Measurements from ENCODE around the gene IGSF21.

IGSF21 gene

GRCh38 chr1:18329469-18330253 lies 222.1 kb downstream of the IGSF21 start:
- no peak for DNase-seq
- ATAC-seq, result no peak

GRCh38 chr1:18332576-18332975 lies 225.0 kb downstream of the IGSF21 start:
- no peak for DNase-seq
- no peak for ATAC-seq

- no peak for ATAC-seq
- DNase-seq, result no peak
These were observed 225.6 kb downstream of the IGSF21 start for GRCh38 chr1:18333220-18333619.

- no peak for ATAC-seq
- DNase-seq, result no peak
These were observed 229.2 kb downstream of the IGSF21 start for GRCh38 chr1:18336801-18337200.

- DNase-seq, result no peak
- ATAC-seq, result no peak
These were observed 230.2 kb downstream of the IGSF21 start for GRCh38 chr1:18337757-18338156.

- DNase-seq (no peak), ATAC-seq (no peak)
These were observed 231.6 kb downstream of the IGSF21 start for GRCh38 chr1:18339161-18339560.

- DNase-seq (no peak), ATAC-seq (no peak)
These were observed 232.7 kb downstream of the IGSF21 start for GRCh38 chr1:18340158-18340764.

- no peak for ATAC-seq
These were observed 233.2 kb downstream of the IGSF21 start for GRCh38 chr1:18340787-18341186.

GRCh38 chr1:18341291-18342069 lies 233.9 kb downstream of the IGSF21 start:
- no peak for ATAC-seq
- DNase-seq, result no peak

More at GRCh38 chr1:18340787-18341186, 233.2 kb downstream of the IGSF21 start:
- no peak for DNase-seq

GRCh38 chr1:18342744-18343143 lies 235.1 kb downstream of the IGSF21 start:
- ATAC-seq (no peak), DNase-seq (no peak)

- ATAC-seq, result no peak
- DNase-seq, result no peak
These were observed 236.0 kb downstream of the IGSF21 start for GRCh38 chr1:18343581-18343980.

GRCh38 chr1:18344755-18345154 lies 237.2 kb downstream of the IGSF21 start:
- ATAC-seq, result no peak
- DNase-seq, result no peak

- DNase-seq (no peak), ATAC-seq (no peak)
These were observed 240.0 kb downstream of the IGSF21 start for GRCh38 chr1:18347559-18347958.

GRCh38 chr1:18348354-18348753 lies 240.8 kb downstream of the IGSF21 start:
- ATAC-seq (no peak), DNase-seq (no peak)

GRCh38 chr1:18350747-18351146 lies 243.1 kb downstream of the IGSF21 start:
- no peak for ATAC-seq

GRCh38 chr1:18351735-18352134 lies 244.1 kb downstream of the IGSF21 start:
- no peak for ATAC-seq

More at GRCh38 chr1:18350747-18351146, 243.1 kb downstream of the IGSF21 start:
- DNase-seq, result no peak

GRCh38 chr1:18352636-18353265 lies 245.2 kb downstream of the IGSF21 start:
- DNase-seq, result no peak
- no peak for ATAC-seq

More at GRCh38 chr1:18351735-18352134, 244.1 kb downstream of the IGSF21 start:
- DNase-seq, result no peak

GRCh38 chr1:18353528-18353927 lies 245.9 kb downstream of the IGSF21 start:
- DNase-seq, result no peak
- no peak for ATAC-seq

- no peak for ATAC-seq
- no peak for DNase-seq
These were observed 246.4 kb downstream of the IGSF21 start for GRCh38 chr1:18353992-18354391.

GRCh38 chr1:18354612-18355011 lies 247.0 kb downstream of the IGSF21 start:
- ATAC-seq (no peak), DNase-seq (no peak)

- DNase-seq (no peak), ATAC-seq (no peak)
These were observed 250.1 kb downstream of the IGSF21 start for GRCh38 chr1:18357622-18358230.

GRCh38 chr1:18358600-18358999 lies 251.0 kb downstream of the IGSF21 start:
- ATAC-seq, result no peak
- DNase-seq, result no peak
